MM.1S (cell line): Measurements from ENCODE around the gene TMEM161A.

Source experiments
- DNase-seq: peaks from one replicate; pipeline ENCODE4 v3.0.0-alpha.2; 2015
- H2AFZ ChIP-seq: fragments of 300-600 bp; sonication (generic); 2 replicates; pipeline ENCODE4 v1.6.0; 2016; ENCODE audit warnings: antibody characterized with exemption, low read length
- H3F3A ChIP-seq: fragments of 300-600 bp; sonication (generic); 2 replicates; pipeline ENCODE4 v1.6.1; 2016; ENCODE audit warnings: mild to moderate bottlenecking, antibody characterized with exemption, low read length, moderate library complexity, mixed read lengths; ENCODE audit not compliant: insufficient read depth
- H3K27ac ChIP-seq: fragments of 300-600 bp; sonication (generic); 2 replicates; pipeline ENCODE4 v1.5.1; 2016; ENCODE audit warnings: mild to moderate bottlenecking, low read length
- H3K27me3 ChIP-seq: fragments of 300-600 bp; sonication (generic); replicated peaks from 2 replicates; pipeline ENCODE4 v1.6.0; 2016; ENCODE audit warnings: low read length; ENCODE audit not compliant: insufficient read depth
- H3K36me3 ChIP-seq: fragments of 300-600 bp; sonication (generic); replicated peaks from 2 replicates; pipeline ENCODE4 v1.6.1; 2016; ENCODE audit warnings: mild to moderate bottlenecking, low read length, mixed read lengths; ENCODE audit not compliant: insufficient read depth
- H3K4me1 ChIP-seq: fragments of 300-600 bp; sonication (generic); 2 replicates; pipeline ENCODE4 v1.6.1; 2016; ENCODE audit warnings: low read length, mixed read lengths
- H3K4me2 ChIP-seq: fragments of 300-600 bp; sonication (generic); 2 replicates; pipeline ENCODE4 v1.6.0; 2016; ENCODE audit warnings: low read depth, low read length
- H3K4me3 ChIP-seq: fragments of 300-600 bp; sonication (generic); 2 replicates; pipeline ENCODE4 v1.5.1; 2016; ENCODE audit warnings: low read length, mixed read lengths
- H3K79me2 ChIP-seq: fragments of 300-600 bp; sonication (generic); 2 replicates; pipeline ENCODE4 v1.6.1; 2016; ENCODE audit warnings: mixed run types, low read length, mixed read lengths
- H3K9ac ChIP-seq: fragments of 300-600 bp; sonication (generic); 2 replicates; pipeline ENCODE4 v1.6.1; 2016; ENCODE audit warnings: low read length, mixed read lengths
- H3K9me2 ChIP-seq: fragments of 300-600 bp; sonication (generic); replicated peaks from 2 replicates; pipeline ENCODE4 v1.6.1; 2016; ENCODE audit warnings: mild to moderate bottlenecking, low read length, mixed read lengths; ENCODE audit not compliant: insufficient read depth
- H3K9me3 ChIP-seq: fragments of 300-600 bp; sonication (generic); replicated peaks from 2 replicates; pipeline ENCODE4 v1.6.1; 2016; ENCODE audit warnings: mild to moderate bottlenecking, low read length, mixed read lengths; ENCODE audit not compliant: insufficient read depth
- H4K20me1 ChIP-seq: fragments of 300-600 bp; sonication (generic); 2 replicates; pipeline ENCODE4 v1.6.1; 2016; ENCODE audit warnings: mild to moderate bottlenecking, low read length, moderate library complexity, mixed read lengths; ENCODE audit not compliant: insufficient read depth
- EZH2 ChIP-seq: fragments of 300-600 bp; sonication (generic); optimal IDR thresholded peaks from 2 replicates; pipeline ENCODE3; 2017; ENCODE audit warnings: low read depth, mild to moderate bottlenecking, antibody characterized with exemption, low read length, mixed read lengths
- EZH2phosphoT487 ChIP-seq: fragments of 300-600 bp; sonication (generic); IDR thresholded peaks from 2 replicates; pipeline ENCODE4 v1.6.1; 2018; ENCODE audit warnings: antibody characterized with exemption, low read length
- TF ChIP-seq, protein P1 (sequence below): fragments of 300-600 bp; sonication (generic); IDR thresholded peaks from 2 replicates; pipeline ENCODE4 v1.5.1; 2016; ENCODE audit warnings: antibody characterized with exemption, low read length, mixed read lengths

Gene TMEM161A

DNA sequence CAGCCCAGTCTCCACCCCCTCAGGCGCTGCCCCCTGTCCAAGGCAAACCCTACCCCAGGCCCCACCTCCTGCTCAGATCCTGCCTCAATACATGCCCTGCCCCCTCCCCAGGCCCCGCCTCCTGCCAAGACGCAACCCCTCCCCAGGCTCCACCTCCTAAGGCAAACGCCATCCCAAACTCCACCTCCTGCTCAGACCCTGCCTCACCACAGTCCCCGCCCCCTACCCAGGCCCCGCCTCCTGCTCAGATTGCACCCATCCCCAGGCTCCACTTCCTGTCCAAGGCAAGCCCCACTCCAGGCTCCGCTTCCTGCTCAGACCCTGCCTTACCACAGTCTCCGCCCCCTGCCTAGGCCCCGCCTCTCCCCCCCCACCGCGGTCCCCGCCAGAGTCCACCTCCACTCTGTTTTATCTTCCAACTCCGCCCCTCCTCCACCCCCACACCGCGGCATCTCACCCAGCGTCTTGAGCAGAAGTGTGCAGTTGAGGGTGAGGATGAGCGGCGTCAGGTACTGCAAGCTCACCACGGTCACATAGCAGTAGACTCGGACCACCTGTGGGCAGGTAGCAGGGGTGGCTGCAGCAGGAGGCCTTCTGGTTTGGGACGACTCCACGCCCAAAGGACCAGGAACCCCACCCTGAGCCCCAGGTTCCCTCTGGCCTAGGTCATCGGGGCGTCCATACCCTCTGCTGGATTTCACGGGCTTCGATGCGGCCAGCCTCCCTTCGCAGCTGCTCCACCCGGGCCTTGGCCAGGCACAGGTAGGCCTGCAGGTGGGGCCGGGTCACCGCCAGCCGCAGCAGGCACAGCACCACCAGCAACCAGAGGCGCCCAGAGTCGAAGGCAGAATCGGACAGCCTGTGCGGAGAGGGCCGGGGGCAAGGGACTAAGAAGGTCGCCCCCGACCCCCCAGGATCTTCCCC lies 17.7 kb downstream of the TMEM161A start:
- no peaks in the 10 kb centered on the region for H3K36me3 ChIP-seq
- H3K4me2 ChIP-seq: no peak overlapping the region
- DNase-seq: no peak
- no peaks in the 10 kb centered on the region for H3F3A ChIP-seq
- no peaks in the 10 kb centered on the region for H3K27me3 ChIP-seq
- no peak overlapping the region for H3K9ac ChIP-seq
- no peaks in the 10 kb centered on the region for H3K79me2 ChIP-seq
- no peaks in the 10 kb centered on the region for H3K9me2 ChIP-seq
- H2AFZ ChIP-seq: no peak overlapping the region
- no peaks in the 10 kb centered on the region for H4K20me1 ChIP-seq
- H3K4me1 ChIP-seq: no peaks in the 10 kb centered on the region
- no peak overlapping the region for H3K4me3 ChIP-seq
- H3K27ac ChIP-seq: no peak overlapping the region
- no peak for TF ChIP-seq EZH2
- TF ChIP-seq, protein P1, sequence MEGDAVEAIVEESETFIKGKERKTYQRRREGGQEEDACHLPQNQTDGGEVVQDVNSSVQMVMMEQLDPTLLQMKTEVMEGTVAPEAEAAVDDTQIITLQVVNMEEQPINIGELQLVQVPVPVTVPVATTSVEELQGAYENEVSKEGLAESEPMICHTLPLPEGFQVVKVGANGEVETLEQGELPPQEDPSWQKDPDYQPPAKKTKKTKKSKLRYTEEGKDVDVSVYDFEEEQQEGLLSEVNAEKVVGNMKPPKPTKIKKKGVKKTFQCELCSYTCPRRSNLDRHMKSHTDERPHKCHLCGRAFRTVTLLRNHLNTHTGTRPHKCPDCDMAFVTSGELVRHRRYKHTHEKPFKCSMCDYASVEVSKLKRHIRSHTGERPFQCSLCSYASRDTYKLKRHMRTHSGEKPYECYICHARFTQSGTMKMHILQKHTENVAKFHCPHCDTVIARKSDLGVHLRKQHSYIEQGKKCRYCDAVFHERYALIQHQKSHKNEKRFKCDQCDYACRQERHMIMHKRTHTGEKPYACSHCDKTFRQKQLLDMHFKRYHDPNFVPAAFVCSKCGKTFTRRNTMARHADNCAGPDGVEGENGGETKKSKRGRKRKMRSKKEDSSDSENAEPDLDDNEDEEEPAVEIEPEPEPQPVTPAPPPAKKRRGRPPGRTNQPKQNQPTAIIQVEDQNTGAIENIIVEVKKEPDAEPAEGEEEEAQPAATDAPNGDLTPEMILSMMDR: no peak
- TF ChIP-seq EZH2phosphoT487: no peak
- no peaks in the 10 kb centered on the region for H3K9me3 ChIP-seq

DNA sequence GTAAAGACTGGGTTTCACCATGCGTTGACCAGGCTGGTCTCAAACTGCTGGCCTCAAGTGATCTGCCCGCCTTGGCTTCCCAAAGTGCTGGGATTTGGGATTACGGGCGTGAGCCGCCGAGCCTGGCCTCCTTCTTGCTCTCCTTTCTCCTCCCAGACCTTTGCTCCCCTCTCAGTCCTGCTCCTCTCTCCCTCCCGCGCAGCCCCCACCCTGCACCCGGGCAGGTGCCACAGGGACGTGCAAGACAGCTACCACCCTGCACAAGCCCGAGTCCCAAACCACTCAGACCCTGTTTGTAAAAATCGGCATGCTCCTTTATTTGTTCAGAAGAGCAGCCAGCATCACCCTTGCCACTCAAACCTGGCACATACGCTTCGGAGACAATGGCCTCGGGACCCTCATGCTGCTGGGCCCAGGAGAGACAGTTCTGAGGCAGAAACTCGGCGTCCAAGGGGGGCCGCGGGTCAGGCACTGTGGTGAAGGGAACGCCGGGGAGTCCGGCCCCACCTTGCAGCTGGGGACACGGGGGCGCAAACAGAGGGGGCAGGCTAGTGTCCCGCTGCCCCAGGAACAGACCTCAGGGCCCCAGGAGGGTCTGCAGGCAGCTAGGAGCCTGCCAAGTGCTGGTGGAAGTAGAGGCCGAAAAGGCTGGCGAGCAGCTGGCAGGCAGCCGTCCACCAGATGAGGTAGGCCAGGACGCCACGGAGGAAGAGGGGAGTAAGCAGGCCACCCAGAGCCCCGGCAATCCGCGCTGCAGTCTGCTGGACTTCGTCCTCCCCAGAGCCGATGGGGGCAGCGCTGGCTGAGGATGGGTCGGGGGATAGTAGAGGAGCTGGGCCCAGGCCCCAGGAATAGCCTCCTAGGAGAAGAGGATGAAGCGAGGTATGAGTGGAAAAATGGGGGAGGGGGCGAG lies 18.7 kb downstream of the TMEM161A start:
- Histone ChIP-seq H3K27ac (no peak overlapping the region), H3K36me3 (no peaks in the 10 kb centered on the region), H3K4me3 (no peak overlapping the region), H3K9me3 (no peaks in the 10 kb centered on the region), H3K4me1 (no peaks in the 10 kb centered on the region), H3K9me2 (no peaks in the 10 kb centered on the region), H3K9ac (no peak overlapping the region), H3K27me3 (no peaks in the 10 kb centered on the region), H3K79me2 (no peaks in the 10 kb centered on the region), H4K20me1 (no peaks in the 10 kb centered on the region), H3F3A (no peaks in the 10 kb centered on the region), H2AFZ (no peak overlapping the region), H3K4me2 (no peak overlapping the region)
- no peak for DNase-seq
- TF ChIP-seq EZH2 (no peak), EZH2phosphoT487 (no peak)
- TF ChIP-seq, protein P1: no peak

DNA sequence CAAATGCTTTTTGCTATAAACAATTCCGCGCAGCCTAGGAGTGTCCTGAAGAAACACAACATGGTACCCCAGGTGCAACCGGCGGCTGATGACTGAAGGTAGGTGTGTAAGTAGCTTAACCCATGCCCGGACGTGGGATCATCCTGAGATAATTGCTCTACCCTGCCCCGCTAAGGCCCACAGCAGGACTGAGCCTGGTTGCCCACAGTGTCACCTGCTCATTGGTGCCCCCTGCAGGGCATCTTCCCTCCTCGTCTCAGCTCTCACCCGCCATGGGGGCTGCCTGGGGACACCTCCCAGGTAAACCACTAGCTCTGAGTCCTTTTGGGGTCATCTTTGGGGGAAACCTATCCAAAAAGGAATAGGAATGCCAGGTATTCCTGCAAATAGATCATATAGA lies 22.3 kb downstream of the TMEM161A start:
- Histone ChIP-seq H3K36me3 (no peaks in the 10 kb centered on the region), H3K9ac (no peak overlapping the region), H3K9me2 (no peaks in the 10 kb centered on the region), H3K4me3 (no peak overlapping the region), H3K4me1 (no peaks in the 10 kb centered on the region), H3K9me3 (no peaks in the 10 kb centered on the region), H3K27me3 (no peaks in the 10 kb centered on the region), H2AFZ (no peak overlapping the region), H3K4me2 (no peak overlapping the region), H4K20me1 (no peaks in the 10 kb centered on the region), H3K27ac (no peak overlapping the region), H3F3A (no peaks in the 10 kb centered on the region), H3K79me2 (no peaks in the 10 kb centered on the region)
- peak; percentile 51 for DNase-seq
- TF ChIP-seq, protein P1: peak; percentile 71
- TF ChIP-seq EZH2phosphoT487: no peak
